K562 (cell line): ENCODE data around the gene PSRC1. TPM values are rescaled to one million over a fixed set of nuclear protein-coding genes. Genes with fewer than 3 reads are reported as not detected.
A peak's percentile ranks its signal among the peaks of the same experiment; 100 is the strongest.

ENCODE experiments used
- ARNT ChIP-seq, 2 experiments: fragments of 450-650 bp; IDR thresholded peaks; 2 replicates each; pipeline ENCODE4 v1.6.1; 2016; ENCODE audit warnings: mild to moderate bottlenecking in 1 of 2
- CBX1 ChIP-seq: sonication (generic); IDR thresholded peaks from 2 replicates; pipeline ENCODE4 v1.6.1; 2016; ENCODE audit warnings: antibody characterized with exemption, low read depth, mild to moderate bottlenecking
- CTBP1 ChIP-seq: fragments of 450-650 bp; IDR thresholded peaks from 2 replicates; pipeline ENCODE4 v1.6.1; 2016; ENCODE audit warnings: borderline replicate concordance
- FOXA3 ChIP-seq, 2 experiments: fragments of 450-650 bp in 1 of 2; sonication (generic) in 1 of 2; formaldehyde crosslinking; IDR thresholded peaks in 1 of 2; conservative IDR thresholded peaks in 1 of 2; 2 replicates each; pipeline versions ENCODE4 v1.4.0 to v1.8.0; 2020 to 2022; ENCODE audit warnings: mild to moderate bottlenecking in 2 of 2, missing genetic modification reagents in 1 of 2
- FOXJ2 ChIP-seq: fragments of 200-800 bp; sonication (Bioruptor generic); IDR thresholded peaks from 2 replicates; pipeline ENCODE4 v1.6.1; 2016; ENCODE audit warnings: missing genetic modification characterization, missing compliant biosample characterization
- GATAD2B ChIP-seq: fragments of 450-650 bp; IDR thresholded peaks from 2 replicates; pipeline ENCODE4 v1.6.1; 2017; ENCODE audit warnings: mild to moderate bottlenecking, borderline replicate concordance
- MEF2A ChIP-seq: IDR thresholded peaks from 2 replicates; pipeline ENCODE4 v1.6.1; 2011; ENCODE audit warnings: low read depth, mild to moderate bottlenecking, low read length, moderate library complexity; ENCODE audit not compliant: control insufficient read depth
- PHB ChIP-seq: fragments of 250-450 bp; sonication (Bioruptor Pico); IDR thresholded peaks from 2 replicates; pipeline ENCODE4 v1.5.0; 2021
- PYGO2 ChIP-seq: fragments of 450-650 bp; IDR thresholded peaks from 2 replicates; pipeline ENCODE4 v1.6.1; 2016; ENCODE audit warnings: mild to moderate bottlenecking, missing genetic modification characterization, moderate library complexity, missing compliant biosample characterization
- SMARCE1 ChIP-seq: fragments of 450-650 bp; IDR thresholded peaks from 2 replicates; pipeline ENCODE4 v1.7.1; 2016; ENCODE audit warnings: mild to moderate bottlenecking
- SREBF1 ChIP-seq: fragments of 150-350 bp; IDR thresholded peaks from 2 replicates; pipeline ENCODE4 v1.6.1; 2014; ENCODE audit warnings: antibody characterized with exemption, low read depth, low read length, borderline replicate concordance
- TCF3 ChIP-seq: sonication (generic); formaldehyde crosslinking; IDR thresholded peaks from 2 replicates; pipeline ENCODE4 v1.4.0; 2020; ENCODE audit warnings: mild to moderate bottlenecking, missing genetic modification reagents
- TGIF2 ChIP-seq: sonication (generic); formaldehyde crosslinking; IDR thresholded peaks from 2 replicates; pipeline ENCODE4 v1.8.1; 2022; ENCODE audit warnings: mild to moderate bottlenecking, missing genetic modification reagents, moderate library complexity
- ZNF589 ChIP-seq: fragments of 200-800 bp; sonication (Bioruptor generic); IDR thresholded peaks from 2 replicates; pipeline ENCODE4 v1.6.1; 2016; ENCODE audit warnings: low read depth, missing genetic modification characterization, missing compliant biosample characterization
- ZNF592 ChIP-seq: fragments of 450-650 bp; IDR thresholded peaks from 2 replicates; pipeline ENCODE4 v1.6.1; 2017; ENCODE audit warnings: antibody characterized with exemption, mild to moderate bottlenecking
- ZNF699 ChIP-seq: fragments of 250-450 bp; sonication (Bioruptor Pico); IDR thresholded peaks from 2 replicates; pipeline ENCODE4 v1.8.0; 2021; ENCODE audit warnings: mild to moderate bottlenecking, moderate library complexity; ENCODE audit not compliant: insufficient replicate concordance
- polyA plus RNA-seq, 8 experiments: library from polyadenylated mRNA; depleted of rRNA in 4 of 8; stranded (reverse) in 5 of 8; unstranded in 3 of 8; fragments of >200 nt; fragmentation: Nextera tagmentation in 2 of 8; fragmentation: Illumina TruSeq in 1 of 8; extraction: Ambion mirVana in 2 of 8; extraction: Trizol in 1 of 8; gene quantifications; 2 replicates each; pipeline versions ENCODE4 v1.2.1 to v1.2.3, GENCODE V29; 2011 to 2014; ENCODE audit warnings: inconsistent platforms in 1 of 8, missing spikeins in 1 of 8
- total RNA-seq, 7 experiments: library from RNA; depleted of rRNA in 6 of 7; stranded (reverse); fragments of >200 nt in 6 of 7; fragmentation: Illumina TruSeq in 2 of 7; extraction: Trizol in 2 of 7; gene quantifications; 2 replicates each; pipeline versions ENCODE4 v1.2.1 to v1.2.3, GENCODE V29; 2011 to 2021; ENCODE audit warnings: low replicate concordance in 1 of 7
- TF ChIP-seq, protein P1 (sequence below): fragments of 250-450 bp; sonication (Bioruptor Pico); IDR thresholded peaks from 2 replicates; pipeline ENCODE4 v1.4.0; 2020; ENCODE audit warnings: mild to moderate bottlenecking
- TF ChIP-seq, protein P2 (sequence below): sonication (generic); formaldehyde crosslinking; IDR thresholded peaks from 2 replicates; pipeline ENCODE4 v1.9.0; 2022; ENCODE audit warnings: mild to moderate bottlenecking, missing genetic modification reagents
- TF ChIP-seq, protein P3 (sequence below): fragments of 450-650 bp; IDR thresholded peaks from 2 replicates; pipeline ENCODE4 v1.6.1; 2016; ENCODE audit warnings: borderline replicate concordance

PSRC1 gene
- total and polyA plus RNA-seq, 9 of the 15 experiments (the other 6 are each of a cell fraction or from before 2014, with no cell fraction given): 6.5 to 65.2 (median 39.3) TPM

GRCh38 chr1:109274533-109275476 lies 8.1 kb downstream of the PSRC1 start (continued):
- TF ChIP-seq ZNF592 (peak; percentile 77), ZNF589 (CRISPR knock-in tag) (no peak), ARNT (IDR thresholded peaks at IDR 0.05) (no peak), SMARCE1 (0 out of 2 replicates have a peak, but pooled peaks have one; percentile 61), MEF2A (peak; percentile 95), PYGO2 (tag) (no peak), PHB (CRISPR knock-in tag) (0 out of 2 replicates have a peak, but pooled peaks have one; percentile 56), TGIF2 (no peak), FOXA3 (CRISPR knock-in tag; conservative IDR thresholded peaks at IDR 0.05 in 1 of 2, IDR thresholded peaks at IDR 0.05 in 1 of 2) (peak; percentile 78 to 86; a peak in 3 of 4 replicates), CBX1 (no peak), GATAD2B (no peak), ZNF699 (no peak), CTBP1 (peak; percentile 53; the same call in 1 of the 2 replicates), SREBF1 (no peak), FOXJ2 (no peak), TCF3 (CRISPR knock-in tag) (no peak)
- TF ChIP-seq, protein P1, sequence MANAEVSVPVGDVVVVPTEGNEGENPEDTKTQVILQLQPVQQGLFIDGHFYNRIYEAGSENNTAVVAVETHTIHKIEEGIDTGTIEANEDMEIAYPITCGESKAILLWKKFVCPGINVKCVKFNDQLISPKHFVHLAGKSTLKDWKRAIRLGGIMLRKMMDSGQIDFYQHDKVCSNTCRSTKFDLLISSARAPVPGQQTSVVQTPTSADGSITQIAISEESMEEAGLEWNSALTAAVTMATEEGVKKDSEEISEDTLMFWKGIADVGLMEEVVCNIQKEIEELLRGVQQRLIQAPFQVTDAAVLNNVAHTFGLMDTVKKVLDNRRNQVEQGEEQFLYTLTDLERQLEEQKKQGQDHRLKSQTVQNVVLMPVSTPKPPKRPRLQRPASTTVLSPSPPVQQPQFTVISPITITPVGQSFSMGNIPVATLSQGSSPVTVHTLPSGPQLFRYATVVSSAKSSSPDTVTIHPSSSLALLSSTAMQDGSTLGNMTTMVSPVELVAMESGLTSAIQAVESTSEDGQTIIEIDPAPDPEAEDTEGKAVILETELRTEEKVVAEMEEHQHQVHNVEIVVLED (CRISPR knock-in tag): no peak
- TF ChIP-seq, protein P2, sequence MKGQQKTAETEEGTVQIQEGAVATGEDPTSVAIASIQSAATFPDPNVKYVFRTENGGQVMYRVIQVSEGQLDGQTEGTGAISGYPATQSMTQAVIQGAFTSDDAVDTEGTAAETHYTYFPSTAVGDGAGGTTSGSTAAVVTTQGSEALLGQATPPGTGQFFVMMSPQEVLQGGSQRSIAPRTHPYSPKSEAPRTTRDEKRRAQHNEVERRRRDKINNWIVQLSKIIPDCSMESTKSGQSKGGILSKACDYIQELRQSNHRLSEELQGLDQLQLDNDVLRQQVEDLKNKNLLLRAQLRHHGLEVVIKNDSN (CRISPR knock-in tag): no peak
- TF ChIP-seq, protein P3, sequence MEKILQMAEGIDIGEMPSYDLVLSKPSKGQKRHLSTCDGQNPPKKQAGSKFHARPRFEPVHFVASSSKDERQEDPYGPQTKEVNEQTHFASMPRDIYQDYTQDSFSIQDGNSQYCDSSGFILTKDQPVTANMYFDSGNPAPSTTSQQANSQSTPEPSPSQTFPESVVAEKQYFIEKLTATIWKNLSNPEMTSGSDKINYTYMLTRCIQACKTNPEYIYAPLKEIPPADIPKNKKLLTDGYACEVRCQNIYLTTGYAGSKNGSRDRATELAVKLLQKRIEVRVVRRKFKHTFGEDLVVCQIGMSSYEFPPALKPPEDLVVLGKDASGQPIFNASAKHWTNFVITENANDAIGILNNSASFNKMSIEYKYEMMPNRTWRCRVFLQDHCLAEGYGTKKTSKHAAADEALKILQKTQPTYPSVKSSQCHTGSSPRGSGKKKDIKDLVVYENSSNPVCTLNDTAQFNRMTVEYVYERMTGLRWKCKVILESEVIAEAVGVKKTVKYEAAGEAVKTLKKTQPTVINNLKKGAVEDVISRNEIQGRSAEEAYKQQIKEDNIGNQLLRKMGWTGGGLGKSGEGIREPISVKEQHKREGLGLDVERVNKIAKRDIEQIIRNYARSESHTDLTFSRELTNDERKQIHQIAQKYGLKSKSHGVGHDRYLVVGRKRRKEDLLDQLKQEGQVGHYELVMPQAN: peak; percentile 12; the same call in 1 of the 2 replicates
